ENCODE measurements around the gene FGFBP1. TPM values are rescaled to one million over a fixed set of nuclear protein-coding genes. Genes with fewer than 3 reads are reported as not detected.

The FGFBP1 gene
- total and polyA plus RNA-seq, 2 donors (not counting 1 experiment from before 2014, with no cell fraction given), result not detected

Other genes starting within 250 kb of the FGFBP1 start
- gene BST1, start 235.7 kb downstream of the FGFBP1 start, total RNA-seq, result 0.27 and 0.32 TPM in 2 replicates
- gene BST1, start 235.7 kb downstream of the FGFBP1 start, polyA plus RNA-seq, result 0.68 and 1.00 TPM in 2 replicates
- 7.8 and 10.1 TPM in 2 replicates for gene CD38, start 160.4 kb downstream of the FGFBP1 start, total RNA-seq
- 12.9 and 22.2 TPM in 2 replicates for gene CD38, start 160.4 kb downstream of the FGFBP1 start, polyA plus RNA-seq
- 0.59 TPM in 1 of 2 replicates, not detected in the other for gene FGFBP2, start 24.4 kb upstream of the FGFBP1 start, total RNA-seq
- 0.82 and 2.2 TPM in 2 replicates for gene FGFBP2, start 24.4 kb upstream of the FGFBP1 start, polyA plus RNA-seq
- not detected in 2 replicates for gene PROM1, start 145.3 kb upstream of the FGFBP1 start, total RNA-seq
- gene PROM1, start 145.3 kb upstream of the FGFBP1 start, polyA plus RNA-seq, result 0.04 TPM in 1 of 2 replicates, not detected in the other